Gastroesophageal sphincter (tissue), 4 donors: ENCODE data around the gene CALML3. TPM values are rescaled to one million over a fixed set of nuclear protein-coding genes. Genes with fewer than 3 reads are reported as not detected.

ENCODE experiments used
- ATAC-seq: fragments of 150-250 bp; one replicate; pipeline ENCODE4 v1.9.1; 2016; ENCODE audit warnings: mild to moderate bottlenecking, moderate library complexity
- H3K27ac ChIP-seq, 4 donors: fragments of 200-600 bp; sonication (generic) in 3 of 4; 1 replicate in 3 of 4; 2 replicates in 1 of 4; pipeline ENCODE4 v1.5.1; 2016 to 2019
- H3K27me3 ChIP-seq: fragments of 200-600 bp; sonication (generic); one replicate; pipeline ENCODE4 v1.5.1; 2019
- H3K36me3 ChIP-seq, 2 donors: fragments of 200-600 bp; sonication (generic); one replicate each; pipeline ENCODE4 v1.5.1; 2019; ENCODE audit warnings: control low read depth in 1 of 2
- H3K4me1 ChIP-seq, 3 donors: fragments of 200-600 bp; sonication (generic); 1 replicate in 2 of 3; 2 replicates in 1 of 3; pipeline ENCODE4 v1.5.1; 2016 to 2019; ENCODE audit warnings: control low read depth in 2 of 3
- H3K4me3 ChIP-seq, 2 donors: fragments of 200-600 bp; sonication (generic); one replicate each; pipeline ENCODE4 v1.5.1; 2019; ENCODE audit warnings: mild to moderate bottlenecking in 1 of 2, moderate library complexity in 1 of 2
- H3K9me3 ChIP-seq, 3 donors: fragments of 200-600 bp; sonication (generic); one replicate each; pipeline ENCODE4 v1.5.1; 2017 to 2019; ENCODE audit warnings: control low read depth in 2 of 3
- EP300 ChIP-seq: sonication (generic); formaldehyde crosslinking; IDR thresholded peaks from one replicate; pipeline ENCODE4 v1.6.1; 2017; ENCODE audit warnings: antibody characterized with exemption, mild to moderate bottlenecking
- POLR2A ChIP-seq, 2 donors: fragments of 450-650 bp; IDR thresholded peaks; one replicate each; pipeline ENCODE4 v1.6.1; 2017; ENCODE audit warnings: antibody characterized with exemption in 2 of 2, mild to moderate bottlenecking in 2 of 2, moderate library complexity in 1 of 2
- POLR2AphosphoS5 ChIP-seq: sonication (generic); formaldehyde crosslinking; IDR thresholded peaks from one replicate; pipeline ENCODE4 v1.6.1; 2017; ENCODE audit warnings: antibody characterized with exemption
- WGBS, 2 donors: methylation state at CpG; one replicate each; pipeline ENCODE4 v1.1.5; 2018; ENCODE audit warnings: low coverage in 1 of 2; 5-methylcytosine and 5-hydroxymethylcytosine counted together
- total RNA-seq, 4 donors: library from RNA; depleted of rRNA; stranded (reverse); fragments of >200 nt; gene quantifications; one replicate each; pipeline ENCODE4 v1.1.0, GENCODE V29; 2016
- TF ChIP-seq, protein P1 (sequence below), 4 experiments: fragments of 200-600 bp in 2 of 4; fragments of 450-650 bp in 2 of 4; sonication (generic) in 1 of 4; IDR thresholded peaks; one replicate each; pipeline ENCODE4 v1.5.1; 2017 to 2019; ENCODE audit warnings: antibody characterized with exemption in 4 of 4, mild to moderate bottlenecking in 2 of 4, moderate library complexity in 2 of 4

CALML3 gene
- total RNA-seq, 4 donors from 2014 or later = 0.13 to 19.4 (median 1.9) TPM; not detected in 1

DNA sequence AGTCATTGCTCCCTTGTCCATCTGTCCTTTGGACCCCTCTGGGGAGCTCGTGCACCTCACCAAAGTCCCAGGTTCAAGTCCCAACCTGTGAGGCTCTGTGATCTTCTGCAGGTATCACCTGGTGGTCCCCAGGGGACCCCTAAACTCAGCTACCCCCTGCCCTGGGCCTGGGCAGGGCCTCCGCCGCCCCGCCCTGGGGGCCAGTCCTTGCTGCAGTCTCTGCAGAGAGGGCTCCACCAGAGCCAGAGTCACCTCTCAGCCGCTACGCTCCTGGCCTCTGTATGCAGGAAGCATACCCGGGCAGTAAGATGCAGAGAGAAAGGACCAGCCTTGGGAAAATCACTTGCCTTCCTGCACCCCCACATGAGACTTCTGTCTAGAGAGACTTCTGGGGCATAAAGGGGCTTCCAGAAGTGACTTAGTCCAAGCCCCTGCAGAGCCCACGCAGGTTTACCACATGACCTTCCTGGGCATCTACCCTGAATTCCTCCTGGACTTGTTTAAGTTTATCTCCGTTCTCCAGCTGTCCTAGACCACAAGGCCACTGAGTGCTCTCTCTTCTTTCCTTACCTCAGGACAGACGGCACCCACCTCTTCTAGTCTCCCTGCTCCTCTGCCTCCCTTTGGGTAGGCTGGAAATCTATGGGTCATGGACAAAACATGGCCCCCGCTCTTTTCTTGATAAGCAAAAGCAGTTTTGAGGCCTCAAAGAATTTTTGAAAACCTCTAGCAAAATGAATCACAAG is 46.6 kb upstream of the CALML3 start:
- TF ChIP-seq EP300 = no peak
- TF ChIP-seq POLR2A (IDR thresholded peaks at IDR 0.05) = no peak
- no peak for TF ChIP-seq POLR2AphosphoS5
- TF ChIP-seq, protein P1, sequence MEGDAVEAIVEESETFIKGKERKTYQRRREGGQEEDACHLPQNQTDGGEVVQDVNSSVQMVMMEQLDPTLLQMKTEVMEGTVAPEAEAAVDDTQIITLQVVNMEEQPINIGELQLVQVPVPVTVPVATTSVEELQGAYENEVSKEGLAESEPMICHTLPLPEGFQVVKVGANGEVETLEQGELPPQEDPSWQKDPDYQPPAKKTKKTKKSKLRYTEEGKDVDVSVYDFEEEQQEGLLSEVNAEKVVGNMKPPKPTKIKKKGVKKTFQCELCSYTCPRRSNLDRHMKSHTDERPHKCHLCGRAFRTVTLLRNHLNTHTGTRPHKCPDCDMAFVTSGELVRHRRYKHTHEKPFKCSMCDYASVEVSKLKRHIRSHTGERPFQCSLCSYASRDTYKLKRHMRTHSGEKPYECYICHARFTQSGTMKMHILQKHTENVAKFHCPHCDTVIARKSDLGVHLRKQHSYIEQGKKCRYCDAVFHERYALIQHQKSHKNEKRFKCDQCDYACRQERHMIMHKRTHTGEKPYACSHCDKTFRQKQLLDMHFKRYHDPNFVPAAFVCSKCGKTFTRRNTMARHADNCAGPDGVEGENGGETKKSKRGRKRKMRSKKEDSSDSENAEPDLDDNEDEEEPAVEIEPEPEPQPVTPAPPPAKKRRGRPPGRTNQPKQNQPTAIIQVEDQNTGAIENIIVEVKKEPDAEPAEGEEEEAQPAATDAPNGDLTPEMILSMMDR (IDR thresholded peaks at IDR 0.05) = no peak
- 94% methylated on average over 6 of the region's 11 CpGs; no CpG with 5 or more reads in 1 of the 2 donors for WGBS, 2 donors

DNA sequence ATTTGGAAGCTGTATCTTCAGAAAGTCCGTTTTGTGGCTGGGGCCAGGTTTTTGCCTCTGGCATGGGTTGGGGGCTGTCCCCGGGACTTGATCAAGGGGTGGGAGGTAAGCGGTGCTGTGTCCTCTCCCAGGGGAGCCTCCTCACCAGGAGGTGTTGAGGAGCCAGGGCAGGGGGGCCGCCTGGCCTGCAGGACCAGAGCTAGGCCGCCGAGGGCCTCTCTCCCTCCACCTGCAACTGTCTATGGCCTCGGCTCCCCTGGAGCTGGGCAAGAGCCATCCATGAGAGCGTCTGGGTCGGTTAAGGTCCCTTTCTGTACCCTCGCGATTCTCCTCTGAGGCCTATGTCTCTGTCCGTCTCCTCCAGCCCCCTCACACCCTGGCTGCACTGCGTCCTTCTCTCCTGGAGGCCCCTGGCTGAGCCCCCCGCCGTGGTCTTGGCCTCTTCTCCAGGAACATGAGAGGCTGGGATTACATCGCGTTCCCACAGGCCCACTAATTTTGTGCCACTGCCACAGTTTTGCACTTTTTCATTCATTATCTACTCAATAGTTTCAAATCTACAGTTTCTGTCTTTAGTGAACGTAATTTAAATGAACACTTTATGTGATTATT is 46.0 kb upstream of the CALML3 start:
- ATAC-seq = no peak
- Histone ChIP-seq H3K27ac (no peak overlapping the region), H3K4me3 (no peak overlapping the region), H3K36me3 (no peaks in the 10 kb centered on the region), H3K27me3 (no peaks in the 10 kb centered on the region), H3K9me3 (no peaks in the 10 kb centered on the region), H3K4me1 (no peaks in the 10 kb centered on the region)
- 86 to 95% methylated on average over 7 to 11 of the region's 18 CpGs for WGBS, 2 donors
- TF ChIP-seq EP300 (no peak), POLR2A (IDR thresholded peaks at IDR 0.05) (no peak), POLR2AphosphoS5 (no peak)
- TF ChIP-seq, protein P1 (IDR thresholded peaks at IDR 0.05) = no peak

More for the DNA sequence above, 46.6 kb upstream of the CALML3 start:
- Histone ChIP-seq H3K27ac (no peak overlapping the region), H3K27me3 (no peaks in the 10 kb centered on the region), H3K4me1 (no peaks in the 10 kb centered on the region), H3K9me3 (no peaks in the 10 kb centered on the region), H3K36me3 (no peaks in the 10 kb centered on the region), H3K4me3 (no peak overlapping the region)
- ATAC-seq = no peak

DNA sequence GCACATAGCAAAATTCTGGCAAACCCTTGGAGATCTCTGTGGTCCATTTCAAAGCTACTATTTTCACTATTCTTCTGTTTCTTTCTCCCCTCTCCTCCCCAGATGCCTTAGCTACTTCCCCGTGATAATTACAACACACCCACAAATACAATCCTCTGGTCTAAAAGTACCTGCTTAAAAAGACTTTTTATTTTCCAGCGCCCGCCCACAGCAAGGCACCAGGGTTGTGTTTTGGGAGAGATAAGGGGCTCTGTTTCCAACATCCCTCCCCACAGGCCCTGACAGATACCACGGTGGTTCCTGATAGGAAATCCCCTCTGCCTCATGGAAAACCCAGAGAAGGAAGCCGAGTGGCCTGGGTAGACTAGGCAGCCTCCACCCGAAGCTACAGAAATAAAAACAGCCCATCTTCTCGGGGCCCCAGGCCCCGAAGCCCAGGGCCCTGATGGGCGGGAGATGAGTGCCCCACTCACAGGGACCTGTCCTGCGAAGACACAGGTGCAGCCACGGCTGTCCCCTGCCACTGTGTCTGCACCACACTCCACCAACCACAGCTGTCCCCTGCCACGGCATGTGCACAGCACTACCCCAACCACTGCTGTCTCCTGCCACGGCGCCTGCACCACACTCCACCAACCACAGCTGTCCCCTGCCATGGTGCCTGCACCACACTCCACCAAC is 45.1 kb upstream of the CALML3 start:
- no peak overlapping the region for H3K4me3 ChIP-seq
- no peaks in the 10 kb centered on the region for H3K9me3 ChIP-seq
- TF ChIP-seq EP300 = no peak
- TF ChIP-seq POLR2A (IDR thresholded peaks at IDR 0.05) = no peak
- TF ChIP-seq, protein P1 (IDR thresholded peaks at IDR 0.05) = no peak
- no peak for TF ChIP-seq POLR2AphosphoS5
- WGBS, 2 donors = 67% methylated on average over 1 of the region's 14 CpGs; no CpG with 5 or more reads in 1 of the 2 donors
- H3K27me3 ChIP-seq = no peaks in the 10 kb centered on the region
- H3K27ac ChIP-seq = no peak overlapping the region
- no peak for ATAC-seq
- no peaks in the 10 kb centered on the region for H3K36me3 ChIP-seq
- H3K4me1 ChIP-seq = no peaks in the 10 kb centered on the region

DNA sequence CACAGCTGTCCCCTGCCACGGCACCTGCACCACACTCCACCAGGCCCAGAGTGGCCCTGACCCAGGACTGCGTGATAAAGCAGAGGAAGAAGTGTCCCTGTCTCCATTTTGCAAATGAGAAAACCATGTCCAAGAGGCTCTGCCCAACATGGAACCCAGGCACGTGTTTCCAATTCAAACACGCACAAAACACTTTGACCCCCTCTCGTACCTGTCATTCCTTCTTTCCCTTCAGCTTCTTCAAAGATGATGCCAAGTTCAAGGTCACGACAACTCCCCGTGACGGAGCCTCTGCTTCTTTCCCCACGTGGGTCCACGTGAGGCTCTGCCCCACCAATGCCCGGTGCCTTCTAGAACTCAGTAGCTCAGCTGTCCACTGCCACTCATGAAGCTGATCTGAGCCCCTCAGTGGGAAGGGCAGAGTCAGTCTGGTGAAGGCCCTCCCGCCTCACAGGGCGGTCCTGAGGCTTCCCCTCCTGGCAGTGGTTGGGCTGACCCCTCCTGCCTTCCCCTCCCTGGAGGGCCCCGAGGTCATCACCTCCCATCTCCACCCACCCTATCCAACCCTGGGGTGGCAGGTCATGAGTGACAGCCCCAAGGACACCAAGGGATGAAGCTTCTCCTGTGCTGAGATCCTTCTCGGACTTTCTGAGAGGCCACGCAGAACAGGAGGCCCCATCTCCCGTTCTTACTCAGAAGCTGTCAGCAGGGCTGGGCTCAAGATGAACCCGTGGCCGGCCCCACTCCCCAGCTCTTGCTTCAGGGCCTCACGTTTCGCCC is 44.4 kb upstream of the CALML3 start:
- TF ChIP-seq POLR2AphosphoS5 (no peak), EP300 (no peak), POLR2A (IDR thresholded peaks at IDR 0.05) (no peak)
- TF ChIP-seq, protein P1 (IDR thresholded peaks at IDR 0.05) = no peak
- no peaks in the 10 kb centered on the region for H3K9me3 ChIP-seq
- ATAC-seq = no peak
- no peaks in the 10 kb centered on the region for H3K27me3 ChIP-seq
- no peaks in the 10 kb centered on the region for H3K36me3 ChIP-seq
- H3K27ac ChIP-seq = no peak overlapping the region
- H3K4me1 ChIP-seq = no peaks in the 10 kb centered on the region
- no peak overlapping the region for H3K4me3 ChIP-seq
- 88% methylated on average over 9 of the region's 21 CpGs; no CpG with 5 or more reads in 1 of the 2 donors for WGBS, 2 donors
